Endodermal cell (in vitro differentiated cells): ENCODE data around the gene SEC24D. TPM values are rescaled to one million over a fixed set of nuclear protein-coding genes. Genes with fewer than 3 reads are reported as not detected.

Experiments
- DNase-seq: peaks from one replicate; pipeline ENCODE4 v3.0.0-alpha.2; 2017
- H3K27ac ChIP-seq: 2 replicates; pipeline ENCODE4 v1.5.1; 2013; ENCODE audit warnings: mild to moderate bottlenecking, low read depth, low read length, moderate library complexity
- H3K27me3 ChIP-seq: 2 replicates; pipeline ENCODE4 v1.6.1; 2013; ENCODE audit warnings: mild to moderate bottlenecking, low read length, moderate library complexity; ENCODE audit not compliant: insufficient read depth, control insufficient read depth, poor library complexity, severe bottlenecking
- H3K36me3 ChIP-seq: 2 replicates; pipeline ENCODE4 v1.7.0; 2013; ENCODE audit warnings: mild to moderate bottlenecking, low read length, moderate library complexity; ENCODE audit not compliant: control insufficient read depth, insufficient read depth
- H3K4me1 ChIP-seq: one replicate; pipeline ENCODE4 v1.7.0; 2013; ENCODE audit warnings: low read length; ENCODE audit not compliant: control insufficient read depth, insufficient read depth
- H3K4me3 ChIP-seq: 2 replicates; pipeline ENCODE4 v1.5.1; 2013; ENCODE audit warnings: mild to moderate bottlenecking, low read length, moderate library complexity
- H3K9ac ChIP-seq: 2 replicates; pipeline ENCODE4 v1.6.1; 2013; ENCODE audit warnings: mild to moderate bottlenecking, low read length, moderate library complexity; ENCODE audit not compliant: poor library complexity, severe bottlenecking; ENCODE audit errors: extremely low read depth
- H3K9me3 ChIP-seq: 2 replicates; pipeline ENCODE4 v1.6.1; 2013; ENCODE audit warnings: mild to moderate bottlenecking, low read length, moderate library complexity; ENCODE audit not compliant: control insufficient read depth
- H3K27ac Mint-ChIP-seq: 2 replicates; pipeline ENCODE4 v1.8.0; 2020; ENCODE audit warnings: mixed read lengths
- H3K27me3 Mint-ChIP-seq: 2 replicates; pipeline ENCODE4 v1.8.0; 2021; ENCODE audit warnings: mild to moderate bottlenecking, mixed read lengths; ENCODE audit not compliant: insufficient read depth
- H3K36me3 Mint-ChIP-seq: 2 replicates; pipeline ENCODE4 v1.8.0; 2020; ENCODE audit warnings: low read depth, mixed read lengths
- H3K4me1 Mint-ChIP-seq: 2 replicates; pipeline ENCODE4 v1.8.0; 2020; ENCODE audit warnings: mixed read lengths
- H3K4me3 Mint-ChIP-seq: 2 replicates; pipeline ENCODE4 v1.8.0; 2020; ENCODE audit warnings: mild to moderate bottlenecking, moderate library complexity, mixed read lengths
- H3K9me3 Mint-ChIP-seq: 2 replicates; pipeline ENCODE4 v1.8.0; 2020; ENCODE audit warnings: mild to moderate bottlenecking, mixed read lengths
- CTCF ChIP-seq: fragments of 200-600 bp; sonication (generic); conservative IDR thresholded peaks from 2 replicates; pipeline ENCODE4 v1.5.0; 2021; ENCODE audit warnings: antibody characterized with exemption, mild to moderate bottlenecking
- WGBS, 2 experiments: methylation state at CpG; one replicate each; pipeline versions ENCODE4 v1.1.5 to v1.1.7; 2013; ENCODE audit warnings: missing lambda C conversion rate in 2 of 2, mixed read lengths in 1 of 2; ENCODE audit not compliant: insufficient coverage in 1 of 2, insufficient read length in 1 of 2; 5-methylcytosine and 5-hydroxymethylcytosine counted together
- total RNA-seq, 2 donors: library from RNA; stranded (reverse); fragmentation: NEBNext Ultra II Directional in 1 of 2; extraction: Animal tissue kit (Norgen Biotek cat#: 25700) in 1 of 2; gene quantifications; 2 replicates in 1 of 2; 3 replicates in 1 of 2; pipeline ENCODE4 v1.2.1, GENCODE V29; 2021

SEC24D gene
- total RNA-seq, 2 donors from 2014 or later = 40.4 to 42.8 TPM

DNA sequence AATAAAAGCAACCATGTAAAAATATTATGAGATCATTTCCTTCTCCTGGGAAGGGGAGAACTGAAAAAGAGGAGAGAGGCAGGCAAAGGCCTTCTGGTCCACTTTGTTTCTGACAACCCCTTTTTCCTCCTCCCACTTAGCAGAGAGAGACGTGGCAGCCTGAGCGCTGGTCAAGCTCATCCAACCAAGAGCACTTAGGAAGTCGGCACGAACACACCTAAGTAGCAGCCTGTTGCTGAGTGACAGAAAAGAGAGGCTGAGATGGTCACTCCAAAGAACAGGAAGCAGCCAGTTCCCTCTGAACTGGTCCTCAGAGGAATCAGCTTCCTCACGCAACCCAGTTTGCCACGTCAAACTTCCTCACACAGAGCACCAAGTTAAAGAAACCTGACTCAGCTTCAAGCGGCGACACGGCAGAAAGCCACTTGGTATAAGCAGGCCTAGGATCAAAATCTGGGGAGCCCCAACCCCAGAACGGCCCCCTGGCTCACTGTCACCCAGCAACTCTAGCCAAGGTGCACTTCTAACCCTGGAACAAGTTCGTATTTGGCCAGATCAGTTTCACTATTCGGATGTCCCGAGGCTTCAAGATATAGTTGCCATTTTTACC, 861 bp downstream of the SEC24D start:
- Histone ChIP-seq H3K27me3 (no peaks in the 10 kb centered on the region), H3K4me1 (no peaks in the 10 kb centered on the region), H3K27ac (peak overlapping the region; percentile 25), H3K36me3 (peaks cover 30% of the 10 kb centered on the region), H3K9me3 (no peaks in the 10 kb centered on the region), H3K9ac (peak overlapping the region; percentile 95), H3K4me3 (peak overlapping the region; percentile 94)
- 0 to 1% methylated on average over 7 to 13 of the region's 13 CpGs for WGBS, 2 experiments
- Mint-ChIP-seq H3K27ac (peak overlapping the region; percentile 85), H3K4me3 (peak overlapping the region; percentile 82), H3K4me1 (peaks cover 6% of the 10 kb centered on the region), H3K27me3 (no peaks in the 10 kb centered on the region), H3K9me3 (no peaks in the 10 kb centered on the region), H3K36me3 (peaks cover 22% of the 10 kb centered on the region)
- DNase-seq = peak; percentile 79
- no peak for TF ChIP-seq CTCF

DNA sequence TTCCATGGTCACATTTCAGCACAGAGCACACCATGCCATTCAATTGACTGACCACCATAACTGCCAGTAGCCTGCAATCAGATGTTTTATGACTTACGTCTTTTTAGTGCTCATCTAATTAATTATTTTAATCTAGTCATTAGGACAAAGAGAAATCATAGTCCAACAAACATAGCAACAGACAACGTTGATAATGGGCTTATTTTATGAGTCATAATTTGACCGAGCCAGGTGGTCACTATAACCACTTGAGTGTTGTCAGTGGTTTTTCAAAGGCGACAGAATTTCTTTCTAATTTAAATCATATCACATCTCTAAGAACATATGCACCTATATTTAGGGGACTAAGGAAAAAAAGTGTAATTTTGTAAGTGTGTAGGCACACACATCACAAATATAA, 1.9 kb downstream of the SEC24D start:
- WGBS, 2 experiments = 92 to 100% methylated on average over 1 to 4 of the region's 4 CpGs
- no peak for TF ChIP-seq CTCF
- Histone ChIP-seq H3K9me3 (no peaks in the 10 kb centered on the region), H3K4me1 (no peaks in the 10 kb centered on the region), H3K27me3 (no peaks in the 10 kb centered on the region), H3K36me3 (peaks cover 39% of the 10 kb centered on the region), H3K27ac (no peak overlapping the region), H3K4me3 (peak overlapping the region; percentile 94), H3K9ac (peak overlapping the region; percentile 95)
- Mint-ChIP-seq H3K4me1 (peaks cover 6% of the 10 kb centered on the region), H3K27me3 (no peaks in the 10 kb centered on the region), H3K9me3 (no peaks in the 10 kb centered on the region), H3K4me3 (no peak overlapping the region), H3K27ac (no peak overlapping the region), H3K36me3 (peaks cover 27% of the 10 kb centered on the region)
- DNase-seq = no peak

- H3K4me3 ChIP-seq = peak overlapping the region; percentile 94
These were observed 2.6 kb downstream of the SEC24D start for GRCh38 chr4:118833192-118833820.

More at GRCh38 chr4:118833192-118833820, 2.6 kb downstream of the SEC24D start:
- TF ChIP-seq CTCF = no peak
- H3K4me1 Mint-ChIP-seq = peaks cover 10% of the 10 kb centered on the region
- peaks cover 33% of the 10 kb centered on the region for H3K36me3 Mint-ChIP-seq
- no peak overlapping the region for H3K27ac Mint-ChIP-seq
- no peak for DNase-seq
- Histone ChIP-seq H3K27me3 (no peaks in the 10 kb centered on the region), H3K9me3 (no peaks in the 10 kb centered on the region), H3K4me1 (no peaks in the 10 kb centered on the region), H3K9ac (no peak overlapping the region), H3K27ac (no peak overlapping the region), H3K36me3 (peaks cover 47% of the 10 kb centered on the region)
- WGBS, 2 experiments = 97% methylated on average over 4 of the region's 5 CpGs; no CpG with 5 or more reads in 1 of the 2 experiments
- H3K9me3 Mint-ChIP-seq = no peaks in the 10 kb centered on the region
- no peaks in the 10 kb centered on the region for H3K27me3 Mint-ChIP-seq
- H3K4me3 Mint-ChIP-seq = no peak overlapping the region
